ENCODE measurements around the gene OSBPL5.
A peak's percentile ranks its signal among the peaks of the same experiment; 100 is the strongest.

OSBPL5 gene

DNA sequence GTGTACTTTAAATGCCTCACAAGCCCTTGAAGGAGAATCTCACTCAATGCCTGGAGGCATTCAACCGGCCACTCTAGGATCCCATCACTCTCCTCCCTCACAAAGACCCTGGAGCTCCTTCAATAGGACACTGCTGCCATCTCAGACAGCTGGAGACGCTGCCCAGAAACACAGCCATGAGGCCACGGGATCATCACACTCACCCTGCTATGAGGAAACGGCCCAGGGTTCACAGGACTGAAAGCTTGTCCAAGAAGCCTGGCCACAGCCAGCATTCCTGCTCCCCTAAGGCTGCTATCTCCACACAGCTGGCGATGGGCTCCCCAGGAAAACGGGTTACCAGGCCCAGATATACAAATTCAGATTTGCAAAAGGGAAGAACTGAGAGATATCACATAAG, 121.1 kb downstream of the OSBPL5 start:
- 80% methylated on average over 6 of the region's 6 CpGs for WGBS
- Histone ChIP-seq H2BK5ac (ENCODE audit: low read depth, low read length, poor library complexity, severe bottlenecking) (no peak overlapping the region), H3K4me2 (ENCODE audit: low read length, poor library complexity, severe bottlenecking) (no peak overlapping the region), H2AK5ac (ENCODE audit: low read length, severe bottlenecking) (peak overlapping the region; percentile 16), H2BK15ac (ENCODE audit: low read depth, poor library complexity, severe bottlenecking) (no peak overlapping the region), H4K8ac (ENCODE audit: low read length) (no peak overlapping the region), H3K36me3 (ENCODE audit: control insufficient read depth in 1 of 2, insufficient read depth in 2 of 2, low read depth in 1 of 2, low read length in 2 of 2) (peaks cover 58 to 59% of the 10 kb centered on the region in 2 experiments), H3K4ac (ENCODE audit: low read depth in 1 of 2, low read length in 2 of 2) (no peak overlapping the region), H3K4me1 (ENCODE audit: control insufficient read depth, insufficient read depth, low read depth, low read length) (peaks cover 53% of the 10 kb centered on the region), H3K23ac (ENCODE audit: low read length in 2 of 2) (no peak overlapping the region), H3K18ac (ENCODE audit: low read depth in 1 of 2, low read length in 2 of 2) (no peak overlapping the region), H2AFZ (ENCODE audit: low read depth, low read length) (no peak overlapping the region), H3K4me3 (ENCODE audit: insufficient read depth in 1 of 2, low read depth in 1 of 2, low read length in 2 of 2) (no peak overlapping the region), H3K27me3 (ENCODE audit: control insufficient read depth in 1 of 2, insufficient read depth in 1 of 2, low read length in 2 of 2) (no peaks in the 10 kb centered on the region), H3K9me3 (ENCODE audit: control insufficient read depth, low read length) (no peaks in the 10 kb centered on the region), H2BK12ac (ENCODE audit: low read length in 2 of 2) (no peak overlapping the region), H3K79me1 (replicated peaks; ENCODE audit: low read length, poor library complexity, severe bottlenecking) (peaks cover 31% of the 10 kb centered on the region), H3K27ac (ENCODE audit: low read length, poor library complexity, severe bottlenecking) (no peak overlapping the region), H3K9ac (ENCODE audit: low read length) (peak overlapping the region; percentile 65), H3K14ac (ENCODE audit: low read length in 2 of 2) (no peak overlapping the region), H4K91ac (ENCODE audit: low read length) (no peak overlapping the region), H2BK120ac (ENCODE audit: low read depth, low read length) (no peak overlapping the region)
- DNase-seq: peak; percentile 63

GRCh38 chr11:3043315-3043871, 121.7 kb downstream of the OSBPL5 start:
- peaks cover 32% of the 10 kb centered on the region for H3K79me1 ChIP-seq (replicated peaks; ENCODE audit: low read length, poor library complexity, severe bottlenecking)
- peak; percentile 40 for DNase-seq

DNA sequence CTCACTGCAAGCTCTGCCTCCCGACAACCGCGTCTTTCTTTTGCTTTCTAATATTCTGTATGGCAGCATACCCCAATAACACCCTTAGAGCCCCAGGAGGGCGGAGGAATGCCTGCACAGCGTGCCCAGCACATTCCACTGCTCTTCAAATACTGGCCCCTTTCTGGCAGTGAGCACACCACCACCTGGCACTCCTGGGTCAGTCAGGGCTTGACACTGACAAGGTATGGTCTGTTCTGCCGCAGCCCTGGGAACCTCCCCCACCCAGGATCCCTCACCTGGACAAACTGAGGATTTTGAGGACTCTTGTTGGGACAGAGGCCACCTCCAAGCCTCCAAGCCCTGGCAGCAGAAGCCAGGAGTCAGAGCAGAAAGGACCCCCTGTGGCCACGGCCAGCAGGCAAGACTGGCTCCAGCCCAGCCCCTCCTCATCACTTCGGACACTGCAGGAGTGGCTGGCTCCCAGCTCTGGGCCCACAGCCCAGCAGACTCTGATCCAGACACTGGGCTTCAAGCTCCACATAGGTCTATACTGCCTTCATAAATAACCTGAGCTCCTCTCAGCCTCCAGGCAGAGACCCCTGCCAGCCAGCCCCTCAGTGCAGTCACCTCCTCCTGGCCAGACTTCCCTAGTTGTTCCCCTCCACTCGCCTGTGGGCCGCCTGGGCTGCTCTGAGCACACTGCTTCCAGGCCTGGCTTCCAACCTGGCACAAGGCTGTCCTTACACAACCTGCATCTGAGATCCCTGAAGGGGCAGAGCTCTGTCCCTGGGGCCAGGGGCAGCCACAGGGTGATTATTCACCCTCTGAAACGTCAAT, 122.4 kb downstream of the OSBPL5 start:
- no peak overlapping the region for H3K4me3 ChIP-seq (ENCODE audit: insufficient read depth in 1 of 2, low read depth in 1 of 2, low read length in 2 of 2)
- no peaks in the 10 kb centered on the region for H3K9me3 ChIP-seq (ENCODE audit: control insufficient read depth, low read length)
- H2AFZ ChIP-seq (ENCODE audit: low read depth, low read length): no peak overlapping the region
- no peak overlapping the region for H2BK12ac ChIP-seq (ENCODE audit: low read length in 2 of 2)
- WGBS: 93% methylated on average over 11 of the region's 11 CpGs
- no peak overlapping the region for H2BK5ac ChIP-seq (ENCODE audit: low read depth, low read length, poor library complexity, severe bottlenecking)
- peak overlapping the region; percentile 31 for H4K91ac ChIP-seq (ENCODE audit: low read length)
- H3K27me3 ChIP-seq (ENCODE audit: control insufficient read depth in 1 of 2, insufficient read depth in 1 of 2, low read length in 2 of 2): no peaks in the 10 kb centered on the region
- H2AK5ac ChIP-seq (ENCODE audit: low read length, severe bottlenecking): peak overlapping the region; percentile 5
- H3K4me2 ChIP-seq (ENCODE audit: low read length, poor library complexity, severe bottlenecking): no peak overlapping the region
- peak overlapping the region; percentile 65 for H3K9ac ChIP-seq (ENCODE audit: low read length)
- no peak overlapping the region for H2BK15ac ChIP-seq (ENCODE audit: low read depth, poor library complexity, severe bottlenecking)
- no peak overlapping the region for H3K18ac ChIP-seq (ENCODE audit: low read depth in 1 of 2, low read length in 2 of 2)
- peaks cover 30% of the 10 kb centered on the region for H3K79me1 ChIP-seq (replicated peaks; ENCODE audit: low read length, poor library complexity, severe bottlenecking)
- H3K4me1 ChIP-seq (ENCODE audit: control insufficient read depth, insufficient read depth, low read depth, low read length): peaks cover 43% of the 10 kb centered on the region
- H3K23ac ChIP-seq (ENCODE audit: low read length in 2 of 2): no peak overlapping the region
- DNase-seq: no peak
- H3K36me3 ChIP-seq (ENCODE audit: control insufficient read depth in 1 of 2, insufficient read depth in 2 of 2, low read depth in 1 of 2, low read length in 2 of 2): peaks cover 68 to 71% of the 10 kb centered on the region in 2 experiments
- H3K4ac ChIP-seq (ENCODE audit: low read depth in 1 of 2, low read length in 2 of 2): no peak overlapping the region
- no peak overlapping the region for H2BK120ac ChIP-seq (ENCODE audit: low read depth, low read length)
- peak overlapping the region; percentile 10 for H4K8ac ChIP-seq (ENCODE audit: low read length)
- H3K14ac ChIP-seq (ENCODE audit: low read length in 2 of 2): no peak overlapping the region
- H3K27ac ChIP-seq (ENCODE audit: low read length, poor library complexity, severe bottlenecking): no peak overlapping the region

More at GRCh38 chr11:3043315-3043871, 121.7 kb downstream of the OSBPL5 start:
- H3K4me2 ChIP-seq (ENCODE audit: low read length, poor library complexity, severe bottlenecking): no peak overlapping the region
- H3K36me3 ChIP-seq (ENCODE audit: control insufficient read depth in 1 of 2, insufficient read depth in 2 of 2, low read depth in 1 of 2, low read length in 2 of 2): peaks cover 61 to 65% of the 10 kb centered on the region in 2 experiments
- no peak overlapping the region for H3K4me3 ChIP-seq (ENCODE audit: insufficient read depth in 1 of 2, low read depth in 1 of 2, low read length in 2 of 2)
- peaks cover 47% of the 10 kb centered on the region for H3K4me1 ChIP-seq (ENCODE audit: control insufficient read depth, insufficient read depth, low read depth, low read length)
- H3K9ac ChIP-seq (ENCODE audit: low read length): peak overlapping the region; percentile 65
- no peak overlapping the region for H2BK15ac ChIP-seq (ENCODE audit: low read depth, poor library complexity, severe bottlenecking)
- H3K9me3 ChIP-seq (ENCODE audit: control insufficient read depth, low read length): no peaks in the 10 kb centered on the region
- H3K14ac ChIP-seq (ENCODE audit: low read length in 2 of 2): no peak overlapping the region
- H2BK5ac ChIP-seq (ENCODE audit: low read depth, low read length, poor library complexity, severe bottlenecking): no peak overlapping the region
- no peak overlapping the region for H2AFZ ChIP-seq (ENCODE audit: low read depth, low read length)
- H3K27ac ChIP-seq (ENCODE audit: low read length, poor library complexity, severe bottlenecking): no peak overlapping the region
- H2BK120ac ChIP-seq (ENCODE audit: low read depth, low read length): no peak overlapping the region
- H2BK12ac ChIP-seq (ENCODE audit: low read length in 2 of 2): peak overlapping the region in 1 of 2 experiments; percentile 12
- H3K18ac ChIP-seq (ENCODE audit: low read depth in 1 of 2, low read length in 2 of 2): peak overlapping the region in 1 of 2 experiments; percentile 2
- WGBS: 94% methylated on average over 16 of the region's 16 CpGs
- H4K91ac ChIP-seq (ENCODE audit: low read length): peak overlapping the region; percentile 77
- H4K8ac ChIP-seq (ENCODE audit: low read length): peak overlapping the region; percentile 10
- peak overlapping the region; percentile 5 for H2AK5ac ChIP-seq (ENCODE audit: low read length, severe bottlenecking)
- peak overlapping the region in 1 of 2 experiments; percentile 59 for H3K4ac ChIP-seq (ENCODE audit: low read depth in 1 of 2, low read length in 2 of 2)
- peak overlapping the region in 1 of 2 experiments; percentile 36 for H3K23ac ChIP-seq (ENCODE audit: low read length in 2 of 2)
- no peaks in the 10 kb centered on the region for H3K27me3 ChIP-seq (ENCODE audit: control insufficient read depth in 1 of 2, insufficient read depth in 1 of 2, low read length in 2 of 2)

- Histone ChIP-seq H3K14ac (ENCODE audit: low read length in 2 of 2) (peak overlapping the region in 1 of 2 experiments; percentile 18), H3K4ac (ENCODE audit: low read depth in 1 of 2, low read length in 2 of 2) (no peak overlapping the region), H3K36me3 (ENCODE audit: control insufficient read depth in 1 of 2, insufficient read depth in 2 of 2, low read depth in 1 of 2, low read length in 2 of 2) (peaks cover 72 to 76% of the 10 kb centered on the region in 2 experiments), H3K18ac (ENCODE audit: low read depth in 1 of 2, low read length in 2 of 2) (peak overlapping the region in 1 of 2 experiments; percentile 28), H4K91ac (ENCODE audit: low read length) (no peak overlapping the region), H2BK12ac (ENCODE audit: low read length in 2 of 2) (no peak overlapping the region), H4K8ac (ENCODE audit: low read length) (no peak overlapping the region), H2AK5ac (ENCODE audit: low read length, severe bottlenecking) (peak overlapping the region; percentile 14), H2BK5ac (ENCODE audit: low read depth, low read length, poor library complexity, severe bottlenecking) (no peak overlapping the region), H2BK15ac (ENCODE audit: low read depth, poor library complexity, severe bottlenecking) (no peak overlapping the region), H2BK120ac (ENCODE audit: low read depth, low read length) (no peak overlapping the region), H2AFZ (ENCODE audit: low read depth, low read length) (no peak overlapping the region), H3K4me1 (ENCODE audit: control insufficient read depth, insufficient read depth, low read depth, low read length) (peaks cover 41% of the 10 kb centered on the region), H3K9ac (ENCODE audit: low read length) (no peak overlapping the region), H3K27ac (ENCODE audit: low read length, poor library complexity, severe bottlenecking) (no peak overlapping the region), H3K27me3 (ENCODE audit: control insufficient read depth in 1 of 2, insufficient read depth in 1 of 2, low read length in 2 of 2) (no peaks in the 10 kb centered on the region), H3K9me3 (ENCODE audit: control insufficient read depth, low read length) (no peaks in the 10 kb centered on the region), H3K23ac (ENCODE audit: low read length in 2 of 2) (no peak overlapping the region), H3K4me3 (ENCODE audit: insufficient read depth in 1 of 2, low read depth in 1 of 2, low read length in 2 of 2) (no peak overlapping the region), H3K79me1 (replicated peaks; ENCODE audit: low read length, poor library complexity, severe bottlenecking) (peaks cover 30% of the 10 kb centered on the region), H3K4me2 (ENCODE audit: low read length, poor library complexity, severe bottlenecking) (no peak overlapping the region)
- WGBS: 96% methylated on average over 17 of the region's 17 CpGs
- DNase-seq: no peak
These were observed 123.2 kb downstream of the OSBPL5 start for GRCh38 chr11:3041699-3042441.

Measured in mesenchymal stem cell (in vitro differentiated cells and primary cell).